Type B pancreatic cell (in vitro differentiated cells): ENCODE measurements around the gene DAD1. TPM values are rescaled to one million over a fixed set of nuclear protein-coding genes. Genes with fewer than 3 reads are reported as not detected.
A peak's percentile ranks its signal among the peaks of the same experiment; 100 is the strongest.

Source experiments
- DNase-seq: peaks from one replicate; pipeline ENCODE4 v3.0.0; 2021; ENCODE audit warnings: mixed read lengths; ENCODE audit not compliant: unreplicated experiment; ENCODE audit errors: extremely low spot score
- H3K27ac Mint-ChIP-seq: 2 replicates; pipeline ENCODE4 v1.8.0; 2021; ENCODE audit warnings: mild to moderate bottlenecking, mixed read lengths
- H3K27me3 Mint-ChIP-seq: 2 replicates; pipeline ENCODE4 v1.8.0; 2021; ENCODE audit warnings: mixed read lengths
- H3K36me3 Mint-ChIP-seq: 2 replicates; pipeline ENCODE4 v1.8.0; 2021; ENCODE audit warnings: mixed read lengths
- H3K4me1 Mint-ChIP-seq: one replicate; pipeline ENCODE4 v1.8.0; 2021; ENCODE audit warnings: mixed read lengths; ENCODE audit not compliant: unreplicated experiment
- H3K4me3 Mint-ChIP-seq: 2 replicates; pipeline ENCODE4 v1.8.0; 2021; ENCODE audit warnings: mild to moderate bottlenecking, mixed read lengths
- H3K9me3 Mint-ChIP-seq: 2 replicates; pipeline ENCODE4 v1.8.0; 2021; ENCODE audit warnings: mixed read lengths
- CTCF ChIP-seq: fragments of 200-600 bp; sonication (generic); conservative IDR thresholded peaks from 2 replicates; pipeline ENCODE4 v1.5.0; 2021; ENCODE audit warnings: antibody characterized with exemption, mild to moderate bottlenecking
- total RNA-seq: library from RNA; stranded (reverse); gene quantifications from 2 replicates; pipeline ENCODE4 v1.2.1, GENCODE V29; 2021; ENCODE audit warnings: low replicate concordance

DAD1 gene
- total RNA-seq, 1 donor from 2014 or later: 191 TPM

- peaks cover 4% of the 10 kb centered on the region for H3K36me3 Mint-ChIP-seq
- DNase-seq: no peak
- H3K4me1 Mint-ChIP-seq: peaks cover 10% of the 10 kb centered on the region
- peaks cover 55% of the 10 kb centered on the region for H3K27me3 Mint-ChIP-seq
- TF ChIP-seq CTCF: no peak
- H3K4me3 Mint-ChIP-seq: no peak overlapping the region
- H3K27ac Mint-ChIP-seq: no peak overlapping the region
- H3K9me3 Mint-ChIP-seq: no peaks in the 10 kb centered on the region
Observed at GRCh38 chr14:22540293-22540692, 48.7 kb downstream of the DAD1 start.

GRCh38 chr14:22539831-22540230, 49.2 kb downstream of the DAD1 start:
- Mint-ChIP-seq H3K4me1 (peaks cover 10% of the 10 kb centered on the region), H3K27ac (no peak overlapping the region), H3K9me3 (no peaks in the 10 kb centered on the region), H3K27me3 (peaks cover 50% of the 10 kb centered on the region), H3K36me3 (peaks cover 4% of the 10 kb centered on the region), H3K4me3 (no peak overlapping the region)
- TF ChIP-seq CTCF: no peak
- DNase-seq: no peak

- no peak for DNase-seq
- Mint-ChIP-seq H3K27me3 (peaks cover 41% of the 10 kb centered on the region), H3K9me3 (no peaks in the 10 kb centered on the region), H3K36me3 (no peaks in the 10 kb centered on the region), H3K27ac (no peak overlapping the region), H3K4me3 (no peak overlapping the region), H3K4me1 (peaks cover 10% of the 10 kb centered on the region)
- TF ChIP-seq CTCF: no peak
Observed at GRCh38 chr14:22538671-22539228, 50.3 kb downstream of the DAD1 start.

- TF ChIP-seq CTCF: no peak
- no peak for DNase-seq
- H3K36me3 Mint-ChIP-seq: no peaks in the 10 kb centered on the region
- no peaks in the 10 kb centered on the region for H3K9me3 Mint-ChIP-seq
- H3K27me3 Mint-ChIP-seq: peaks cover 40% of the 10 kb centered on the region
- H3K4me3 Mint-ChIP-seq: no peak overlapping the region
- no peak overlapping the region for H3K27ac Mint-ChIP-seq
- peaks cover 10% of the 10 kb centered on the region for H3K4me1 Mint-ChIP-seq
Observed at GRCh38 chr14:22537436-22538310, 51.4 kb downstream of the DAD1 start.

- peaks cover 7% of the 10 kb centered on the region for H3K4me1 Mint-ChIP-seq
- TF ChIP-seq CTCF: no peak
- peak overlapping the region; percentile 43 for H3K27ac Mint-ChIP-seq
- no peaks in the 10 kb centered on the region for H3K36me3 Mint-ChIP-seq
- H3K27me3 Mint-ChIP-seq: peaks cover 34% of the 10 kb centered on the region
- no peak overlapping the region for H3K4me3 Mint-ChIP-seq
- DNase-seq: no peak
- H3K9me3 Mint-ChIP-seq: no peaks in the 10 kb centered on the region
Observed at GRCh38 chr14:22536853-22537338, 52.1 kb downstream of the DAD1 start.
